ENCODE measurements around the gene SBF2. TPM values are rescaled to one million over a fixed set of nuclear protein-coding genes. Genes with fewer than 3 reads are reported as not detected.

Gene SBF2
- total RNA-seq, 1 experiment from 2014 or later, result 30.2 TPM

GRCh38 chr11:9992306-9992705 is 301.7 kb downstream of the SBF2 start:
- Mint-ChIP-seq H3K27me3 (ENCODE audit: low read depth) (no peaks in the 10 kb centered on the region; the same call in 1 of the 2 replicates), H3K4me1 (no peaks in the 10 kb centered on the region), H3K27ac (no peak overlapping the region), H3K4me3 (no peak overlapping the region), H3K9me3 (no peaks in the 10 kb centered on the region; a peak in 2 of 5 replicates), H3K36me3 (ENCODE audit: insufficient read depth in 1 of 3, low read depth in 3 of 3) (peaks cover 21 to 31% (median 25%) of the 10 kb centered on the region in 3 experiments)
- H3K18ac ChIP-seq (ENCODE audit: insufficient read length, low read depth, low read length), result no peak overlapping the region
- H3K56ac ChIP-seq (ENCODE audit: insufficient read length, low read depth, low read length), result no peak overlapping the region
- no peak overlapping the region for H3K9ac ChIP-seq (ENCODE audit: extremely low read depth, insufficient read length, low read length)
- no peak overlapping the region for H2BK5ac ChIP-seq (ENCODE audit: insufficient read length, low read length)
- no peak overlapping the region for H3K23ac ChIP-seq (ENCODE audit: insufficient read length, low read depth, low read length)
- H3K79me2 ChIP-seq (ENCODE audit: insufficient read depth, low read length), result no peaks in the 10 kb centered on the region
- H2BK12ac ChIP-seq (ENCODE audit: insufficient read length, low read depth, low read length), result no peak overlapping the region
- no CpG with 5 or more reads among the region's 3 CpGs for WGBS (ENCODE audit: extremely low coverage, insufficient read length, low lambda C conversion rate)
- no peak overlapping the region for H2BK20ac ChIP-seq (ENCODE audit: low read depth, low read length, poor library complexity, severe bottlenecking)
- no peak overlapping the region for H2BK15ac ChIP-seq (ENCODE audit: low read depth, low read length)
- no peaks in the 10 kb centered on the region for H3K23me2 ChIP-seq (ENCODE audit: insufficient read length, low read depth, low read length, poor library complexity, severe bottlenecking)
- H3K27me3 ChIP-seq (ENCODE audit: insufficient read depth, low read length), result no peaks in the 10 kb centered on the region
- H3K14ac ChIP-seq (ENCODE audit: insufficient read depth, low read length), result no peak overlapping the region
- TF ChIP-seq CTCF (conservative IDR thresholded peaks at IDR 0.05), result no peak
- H3K4me1 ChIP-seq (ENCODE audit: insufficient read depth, low read length), result no peaks in the 10 kb centered on the region
- no peak overlapping the region for H2BK120ac ChIP-seq (ENCODE audit: low read depth, low read length, poor library complexity, severe bottlenecking)
- no peak overlapping the region for H2AK5ac ChIP-seq (ENCODE audit: insufficient read length, low read length)
- H4K8ac ChIP-seq (replicated peaks; ENCODE audit: insufficient read length, low read depth, low read length), result no peak overlapping the region
- H3K9me3 ChIP-seq (ENCODE audit: control insufficient read depth, low read depth, low read length), result no peaks in the 10 kb centered on the region
- H3K79me1 ChIP-seq (ENCODE audit: insufficient read depth, low read depth, low read length, poor library complexity, severe bottlenecking), result no peaks in the 10 kb centered on the region
- H2AFZ ChIP-seq (ENCODE audit: low read length), result no peak overlapping the region
- no peak overlapping the region for H3K4ac ChIP-seq (ENCODE audit: low read depth, low read length)
- no peak overlapping the region for H4K5ac ChIP-seq (ENCODE audit: insufficient read length, low read depth, low read length)
- no peak for DNase-seq
- H3K4me2 ChIP-seq (ENCODE audit: insufficient read depth, insufficient read length, low read length), result no peak overlapping the region
- H4K91ac ChIP-seq (ENCODE audit: insufficient read length, low read depth, low read length), result no peak overlapping the region
- no peak overlapping the region for H3K27ac ChIP-seq (ENCODE audit: insufficient read length, low read depth, low read length)
- no peak overlapping the region for H3T11ph ChIP-seq (ENCODE audit: low read length)
- no peaks in the 10 kb centered on the region for H4K20me1 ChIP-seq (ENCODE audit: control insufficient read depth, insufficient read depth, insufficient read length)

All from H9 (cell line).